ENCODE results near the gene ARHGAP15. TPM values are rescaled to one million over a fixed set of nuclear protein-coding genes. Genes with fewer than 3 reads are reported as not detected.

The ARHGAP15 gene
- polyA plus RNA-seq, 1 experiment, result not detected

DNA sequence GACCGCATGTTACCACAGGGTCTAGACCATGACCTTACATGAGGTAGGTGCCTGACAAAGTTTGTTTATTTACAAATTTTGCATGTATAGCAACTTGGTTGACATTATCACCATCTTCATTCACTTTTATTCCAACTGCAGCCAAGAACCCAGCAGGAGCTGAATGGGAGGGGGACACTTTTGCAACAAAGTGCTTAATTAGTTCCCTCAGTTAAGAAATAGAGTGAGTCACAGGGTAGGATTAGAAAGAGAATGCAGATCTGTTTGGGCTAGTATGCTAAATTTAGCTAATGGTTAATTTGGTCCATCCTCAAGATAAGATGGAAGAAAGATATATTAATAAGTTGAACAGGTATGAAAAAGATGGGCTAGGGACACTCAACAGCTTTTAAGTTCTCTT lies 678.9 kb downstream of the ARHGAP15 start:
- CTCF ChIA-PET, result interaction anchor here (0.7 kb wide), 1 partner anchor 31 kb away, joined by 3 read pairs; no protein-coding TSS in a partner anchor

GRCh38 chr2:143815082-143815481 lies 685.9 kb downstream of the ARHGAP15 start:
- ChIA-PET CTCF (no interaction called here), POLR2A (no interaction called here)
- TF ChIP-seq, protein P1, sequence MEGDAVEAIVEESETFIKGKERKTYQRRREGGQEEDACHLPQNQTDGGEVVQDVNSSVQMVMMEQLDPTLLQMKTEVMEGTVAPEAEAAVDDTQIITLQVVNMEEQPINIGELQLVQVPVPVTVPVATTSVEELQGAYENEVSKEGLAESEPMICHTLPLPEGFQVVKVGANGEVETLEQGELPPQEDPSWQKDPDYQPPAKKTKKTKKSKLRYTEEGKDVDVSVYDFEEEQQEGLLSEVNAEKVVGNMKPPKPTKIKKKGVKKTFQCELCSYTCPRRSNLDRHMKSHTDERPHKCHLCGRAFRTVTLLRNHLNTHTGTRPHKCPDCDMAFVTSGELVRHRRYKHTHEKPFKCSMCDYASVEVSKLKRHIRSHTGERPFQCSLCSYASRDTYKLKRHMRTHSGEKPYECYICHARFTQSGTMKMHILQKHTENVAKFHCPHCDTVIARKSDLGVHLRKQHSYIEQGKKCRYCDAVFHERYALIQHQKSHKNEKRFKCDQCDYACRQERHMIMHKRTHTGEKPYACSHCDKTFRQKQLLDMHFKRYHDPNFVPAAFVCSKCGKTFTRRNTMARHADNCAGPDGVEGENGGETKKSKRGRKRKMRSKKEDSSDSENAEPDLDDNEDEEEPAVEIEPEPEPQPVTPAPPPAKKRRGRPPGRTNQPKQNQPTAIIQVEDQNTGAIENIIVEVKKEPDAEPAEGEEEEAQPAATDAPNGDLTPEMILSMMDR (IDR thresholded peaks at IDR 0.05; ENCODE audit: insufficient read depth, low read depth, low read length), result no peak
- Histone ChIP-seq H3K4me3 (ENCODE audit: low read depth, low read length) (no peak overlapping the region), H3K36me3 (ENCODE audit: control insufficient read depth, insufficient read depth, low read length) (no peaks in the 10 kb centered on the region), H3K27me3 (ENCODE audit: control insufficient read depth, insufficient read depth, low read length) (no peaks in the 10 kb centered on the region)
- no peak for DNase-seq (ENCODE audit: low read depth)

More for the DNA sequence above, 678.9 kb downstream of the ARHGAP15 start:
- no peak for DNase-seq (ENCODE audit: low read depth)
- Histone ChIP-seq H3K36me3 (ENCODE audit: control insufficient read depth, insufficient read depth, low read length) (no peaks in the 10 kb centered on the region), H3K27me3 (ENCODE audit: control insufficient read depth, insufficient read depth, low read length) (no peaks in the 10 kb centered on the region), H3K4me3 (ENCODE audit: low read depth, low read length) (no peak overlapping the region)
- POLR2A ChIA-PET, result no interaction called here
- TF ChIP-seq, protein P1 (IDR thresholded peaks at IDR 0.05; ENCODE audit: insufficient read depth, low read depth, low read length), result no peak

DNA sequence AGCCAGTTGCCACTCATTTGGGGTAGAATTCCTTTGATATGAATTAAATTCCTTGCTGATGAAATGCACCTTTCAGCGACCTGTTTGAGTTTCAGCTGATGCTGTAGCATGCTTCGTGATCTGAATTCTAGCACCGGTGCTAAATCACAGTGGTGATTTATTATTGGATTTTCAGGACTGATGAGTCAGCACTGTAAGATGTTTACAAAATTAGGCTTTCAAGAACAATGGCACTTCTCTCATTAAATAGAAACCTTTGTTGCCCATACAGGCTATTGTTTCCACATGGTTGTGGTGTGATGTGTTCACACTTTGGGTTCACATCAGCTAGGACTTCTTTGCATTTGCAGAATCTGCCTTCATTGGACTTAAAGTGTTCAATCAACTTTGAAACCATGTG lies 687.7 kb downstream of the ARHGAP15 start:
- ChIA-PET CTCF (no interaction called here), POLR2A (no interaction called here)
- no peak overlapping the region for H3K4me3 ChIP-seq (ENCODE audit: low read depth, low read length)
- no peak for DNase-seq (ENCODE audit: low read depth)
- TF ChIP-seq, protein P1 (IDR thresholded peaks at IDR 0.05; ENCODE audit: insufficient read depth, low read depth, low read length), result no peak
- no peaks in the 10 kb centered on the region for H3K36me3 ChIP-seq (ENCODE audit: control insufficient read depth, insufficient read depth, low read length)
- H3K27me3 ChIP-seq (ENCODE audit: control insufficient read depth, insufficient read depth, low read length), result no peaks in the 10 kb centered on the region

Small RNA genes within 50 kb of the gene (small RNA-seq; reads per million reads assigned to genes)
- gene MTND4LP12 (ENCODE audit: insufficient read length, low read depth, low replicate concordance), result not detected
